BE2C (cell line): ENCODE results near the gene LDLRAD4.

ENCODE experiments used
- DNase-seq: peaks from one replicate; pipeline ENCODE4 v3.0.0-alpha.2; 2020
- H3K27me3 ChIP-seq: fragments of 250-450 bp; sonication (Bioruptor Pico); 2 replicates; pipeline ENCODE4 v1.5.1; 2020; ENCODE audit warnings: mild to moderate bottlenecking
- H3K36me3 ChIP-seq: fragments of 250-450 bp; sonication (Bioruptor Pico); 2 replicates; pipeline ENCODE4 v1.5.1; 2020; ENCODE audit warnings: mild to moderate bottlenecking
- H3K4me1 ChIP-seq: fragments of 250-450 bp; sonication (Bioruptor Pico); 2 replicates; pipeline ENCODE4 v1.5.1; 2020
- H3K4me3 ChIP-seq: 2 replicates; pipeline ENCODE4 v1.5.1; 2011; ENCODE audit warnings: low read depth, low read length
- H3K9me3 ChIP-seq: fragments of 250-450 bp; sonication (Bioruptor Pico); 2 replicates; pipeline ENCODE4 v1.5.1; 2020
- TF ChIP-seq, protein P1 (sequence below): IDR thresholded peaks from 2 replicates; pipeline ENCODE4 v1.5.1; 2012; ENCODE audit warnings: mild to moderate bottlenecking, low read depth, low read length

Gene LDLRAD4

DNA sequence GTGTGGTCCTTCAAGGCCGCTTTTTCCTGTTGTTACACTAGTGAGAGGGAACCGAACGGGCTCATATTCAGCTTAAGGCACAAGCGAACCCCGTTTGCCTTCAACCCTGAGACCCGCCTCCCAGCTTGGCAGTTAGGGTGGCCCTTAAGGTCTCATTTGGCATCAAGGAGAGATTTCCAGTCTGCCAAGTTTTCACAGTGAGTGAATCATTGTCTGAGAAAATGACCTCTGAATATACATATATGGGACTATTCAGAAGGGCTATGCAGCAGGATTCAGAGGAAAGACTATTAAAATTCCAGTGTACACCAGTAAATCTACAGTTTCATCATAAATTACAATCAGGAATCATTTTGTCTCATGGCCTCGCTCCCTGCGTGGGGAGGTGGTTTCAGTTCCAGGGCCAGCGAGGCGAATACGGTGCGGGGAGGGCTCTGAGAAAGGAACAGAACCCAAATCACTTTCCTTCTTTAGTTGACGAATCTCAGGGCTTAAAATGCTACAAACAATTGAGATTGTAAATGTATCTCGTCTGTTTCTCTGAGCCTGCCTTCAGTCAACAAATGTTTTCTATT, 276.4 kb downstream of the LDLRAD4 start:
- DNase-seq, result no peak
- Histone ChIP-seq H3K4me3 (no peak overlapping the region), H3K27me3 (no peaks in the 10 kb centered on the region), H3K9me3 (no peaks in the 10 kb centered on the region), H3K36me3 (no peaks in the 10 kb centered on the region), H3K4me1 (no peaks in the 10 kb centered on the region)
- TF ChIP-seq, protein P1, sequence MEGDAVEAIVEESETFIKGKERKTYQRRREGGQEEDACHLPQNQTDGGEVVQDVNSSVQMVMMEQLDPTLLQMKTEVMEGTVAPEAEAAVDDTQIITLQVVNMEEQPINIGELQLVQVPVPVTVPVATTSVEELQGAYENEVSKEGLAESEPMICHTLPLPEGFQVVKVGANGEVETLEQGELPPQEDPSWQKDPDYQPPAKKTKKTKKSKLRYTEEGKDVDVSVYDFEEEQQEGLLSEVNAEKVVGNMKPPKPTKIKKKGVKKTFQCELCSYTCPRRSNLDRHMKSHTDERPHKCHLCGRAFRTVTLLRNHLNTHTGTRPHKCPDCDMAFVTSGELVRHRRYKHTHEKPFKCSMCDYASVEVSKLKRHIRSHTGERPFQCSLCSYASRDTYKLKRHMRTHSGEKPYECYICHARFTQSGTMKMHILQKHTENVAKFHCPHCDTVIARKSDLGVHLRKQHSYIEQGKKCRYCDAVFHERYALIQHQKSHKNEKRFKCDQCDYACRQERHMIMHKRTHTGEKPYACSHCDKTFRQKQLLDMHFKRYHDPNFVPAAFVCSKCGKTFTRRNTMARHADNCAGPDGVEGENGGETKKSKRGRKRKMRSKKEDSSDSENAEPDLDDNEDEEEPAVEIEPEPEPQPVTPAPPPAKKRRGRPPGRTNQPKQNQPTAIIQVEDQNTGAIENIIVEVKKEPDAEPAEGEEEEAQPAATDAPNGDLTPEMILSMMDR, result no peak

GRCh38 chr18:13495961-13496360, 277.4 kb downstream of the LDLRAD4 start:
- Histone ChIP-seq H3K36me3 (no peaks in the 10 kb centered on the region), H3K27me3 (no peaks in the 10 kb centered on the region), H3K9me3 (no peaks in the 10 kb centered on the region), H3K4me3 (no peak overlapping the region), H3K4me1 (no peaks in the 10 kb centered on the region)
- DNase-seq, result no peak
- TF ChIP-seq, protein P1, result no peak

DNA sequence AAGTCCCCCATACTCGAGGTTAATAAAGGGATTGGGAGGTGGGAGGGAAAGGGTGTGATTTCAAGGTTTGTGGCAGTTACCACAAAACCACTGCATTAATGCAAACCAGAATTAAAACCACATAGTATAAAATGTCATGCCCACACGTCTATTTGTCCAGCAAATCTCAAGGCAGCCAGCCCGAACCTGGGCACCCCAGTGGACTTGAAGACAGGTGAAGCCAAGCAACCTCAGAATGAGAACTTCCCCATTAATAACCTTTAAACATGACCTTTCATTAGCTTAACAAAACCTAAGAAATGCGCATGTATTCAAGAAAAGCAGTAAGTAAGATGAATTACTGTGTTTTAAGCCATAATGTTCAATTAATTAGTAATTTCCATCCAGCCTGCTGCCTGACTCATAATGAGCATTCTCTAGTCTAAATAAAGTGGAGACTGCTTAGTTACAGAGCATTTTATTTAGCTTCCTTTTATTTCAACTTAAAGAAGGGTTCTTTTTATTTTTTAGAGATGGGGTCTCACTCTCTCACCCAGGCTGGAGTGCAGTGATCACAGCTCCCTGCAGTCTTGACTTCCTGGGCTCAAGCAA, 278.2 kb downstream of the LDLRAD4 start:
- TF ChIP-seq, protein P1, result no peak
- Histone ChIP-seq H3K36me3 (no peaks in the 10 kb centered on the region), H3K4me1 (no peaks in the 10 kb centered on the region), H3K4me3 (no peak overlapping the region), H3K27me3 (no peaks in the 10 kb centered on the region), H3K9me3 (no peaks in the 10 kb centered on the region)
- DNase-seq, result no peak

DNA sequence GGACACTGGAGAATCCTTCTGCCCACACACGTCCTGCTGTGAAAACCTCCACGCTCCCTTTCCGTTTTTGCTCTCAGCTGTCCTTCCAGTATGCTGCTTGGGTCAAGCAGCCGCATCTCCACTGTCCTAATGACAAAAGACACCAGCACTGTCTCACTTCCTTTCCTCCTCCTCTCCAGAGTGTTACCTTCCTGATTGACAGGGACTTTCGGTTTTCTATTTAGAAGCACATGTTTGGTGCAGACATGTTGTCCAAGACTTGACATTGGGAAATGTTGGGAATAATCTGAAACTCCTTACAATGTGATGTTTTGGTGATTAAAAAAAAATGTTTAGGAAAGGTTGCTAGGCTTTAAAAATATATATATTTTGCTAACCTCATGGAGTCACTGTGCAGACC, 281.2 kb downstream of the LDLRAD4 start:
- no peak for DNase-seq
- H3K4me3 ChIP-seq, result no peak overlapping the region
- no peaks in the 10 kb centered on the region for H3K4me1 ChIP-seq
- TF ChIP-seq, protein P1, result no peak
- H3K36me3 ChIP-seq, result no peaks in the 10 kb centered on the region
- no peaks in the 10 kb centered on the region for H3K27me3 ChIP-seq
- H3K9me3 ChIP-seq, result no peaks in the 10 kb centered on the region

GRCh38 chr18:13500227-13500865, 281.8 kb downstream of the LDLRAD4 start:
- Histone ChIP-seq H3K9me3 (no peaks in the 10 kb centered on the region), H3K4me1 (no peaks in the 10 kb centered on the region), H3K27me3 (no peaks in the 10 kb centered on the region), H3K36me3 (no peaks in the 10 kb centered on the region), H3K4me3 (no peak overlapping the region)
- DNase-seq, result no peak
- TF ChIP-seq, protein P1, result no peak
